ENCODE data around the gene ACAP1.

Gene ACAP1

GRCh38 chr17:7332111-7332510 lies 4.2 kb upstream of the ACAP1 start:
- TF ChIP-seq CEBPB (IDR thresholded peaks at IDR 0.05) (no peak), CREB1 (IDR thresholded peaks at IDR 0.05; ENCODE audit: low read depth) (no peak), MAX (IDR thresholded peaks at IDR 0.05) (no peak), NFIC (IDR thresholded peaks at IDR 0.05) (no peak), EGR1 (IDR thresholded peaks at IDR 0.05) (no peak), RAD21 (IDR thresholded peaks at IDR 0.05; ENCODE audit: low read depth) (no peak), TCF12 (IDR thresholded peaks at IDR 0.05; ENCODE audit: low read depth) (no peak), REST (IDR thresholded peaks at IDR 0.05; ENCODE audit: low read depth) (no peak), TEAD4 (IDR thresholded peaks at IDR 0.05) (no peak), YY1 (IDR thresholded peaks at IDR 0.05; ENCODE audit: low read depth) (no peak)

- TF ChIP-seq RAD21 (IDR thresholded peaks at IDR 0.05; ENCODE audit: low read depth), result no peak
- TF ChIP-seq REST (IDR thresholded peaks at IDR 0.05; ENCODE audit: low read depth), result no peak
- no peak for TF ChIP-seq YY1 (IDR thresholded peaks at IDR 0.05; ENCODE audit: low read depth)
These were observed 1.3 kb upstream of the ACAP1 start for GRCh38 chr17:7334938-7335538.

GRCh38 chr17:7340179-7340578 lies 3.9 kb downstream of the ACAP1 start:
- TF ChIP-seq CREB1 (IDR thresholded peaks at IDR 0.05; ENCODE audit: low read depth) (no peak), FOXM1 (IDR thresholded peaks at IDR 0.05; ENCODE audit: borderline replicate concordance, low read depth) (no peak), TAF1 (IDR thresholded peaks at IDR 0.05; ENCODE audit: low read depth) (no peak), RAD21 (IDR thresholded peaks at IDR 0.05; ENCODE audit: low read depth) (no peak), ZBTB7A (IDR thresholded peaks at IDR 0.05; ENCODE audit: low read depth) (no peak), CEBPB (IDR thresholded peaks at IDR 0.05) (no peak), USF1 (IDR thresholded peaks at IDR 0.05) (no peak), NFIC (IDR thresholded peaks at IDR 0.05) (no peak)

GRCh38 chr17:7341842-7342241 lies 5.5 kb downstream of the ACAP1 start:
- TF ChIP-seq TAF1 (IDR thresholded peaks at IDR 0.05; ENCODE audit: low read depth), result no peak
- TF ChIP-seq CEBPB (IDR thresholded peaks at IDR 0.05), result no peak
- no peak for TF ChIP-seq CREB1 (IDR thresholded peaks at IDR 0.05; ENCODE audit: low read depth)
- TF ChIP-seq USF1 (IDR thresholded peaks at IDR 0.05), result no peak
- TF ChIP-seq MAX (IDR thresholded peaks at IDR 0.05), result no peak
- TF ChIP-seq RAD21 (IDR thresholded peaks at IDR 0.05; ENCODE audit: low read depth), result no peak
- no peak for TF ChIP-seq YY1 (IDR thresholded peaks at IDR 0.05; ENCODE audit: low read depth)
- no peak for TF ChIP-seq TEAD4 (IDR thresholded peaks at IDR 0.05)
- TF ChIP-seq EP300 (IDR thresholded peaks at IDR 0.05; ENCODE audit: borderline replicate concordance), result no peak
- no peak for TF ChIP-seq FOXM1 (IDR thresholded peaks at IDR 0.05; ENCODE audit: borderline replicate concordance, low read depth)
- no peak for TF ChIP-seq ZBTB7A (IDR thresholded peaks at IDR 0.05; ENCODE audit: low read depth)

- TF ChIP-seq ZBTB7A (IDR thresholded peaks at IDR 0.05; ENCODE audit: low read depth), result no peak
These were observed 6.9 kb downstream of the ACAP1 start for GRCh38 chr17:7343250-7343649.

- TF ChIP-seq TCF12 (IDR thresholded peaks at IDR 0.05; ENCODE audit: low read depth) (no peak), EP300 (IDR thresholded peaks at IDR 0.05; ENCODE audit: borderline replicate concordance) (no peak), RAD21 (IDR thresholded peaks at IDR 0.05; ENCODE audit: low read depth) (no peak), MAX (IDR thresholded peaks at IDR 0.05) (no peak), TAF1 (IDR thresholded peaks at IDR 0.05; ENCODE audit: low read depth) (no peak), ZBTB7A (IDR thresholded peaks at IDR 0.05; ENCODE audit: low read depth) (no peak), YY1 (IDR thresholded peaks at IDR 0.05; ENCODE audit: low read depth) (no peak), TEAD4 (IDR thresholded peaks at IDR 0.05) (no peak)
These were observed 10.7 kb downstream of the ACAP1 start for GRCh38 chr17:7346761-7347614.
